Keratinocyte (primary cell): ENCODE measurements around the gene AJM1. TPM values are rescaled to one million over a fixed set of nuclear protein-coding genes. Genes with fewer than 3 reads are reported as not detected.

Source experiments
- DNase-seq: peaks from one replicate; pipeline ENCODE4 v3.0.0-alpha.2; 2011; ENCODE audit warnings: low read depth, missing footprints, low spot score
- FAIRE-seq: peaks from 2 replicates; lab custom pipeline; 2011; peaks lifted over from hg19 to GRCh38; lab: Jason Lieb, UNC
- H2AFZ ChIP-seq: 2 replicates; pipeline ENCODE4 v1.6.0; 2012; ENCODE audit warnings: low read length, control low read depth, inconsistent platforms; ENCODE audit not compliant: control insufficient read depth
- H3K27ac ChIP-seq: 2 replicates; pipeline ENCODE4 v1.5.1; 2011; ENCODE audit warnings: low read length; ENCODE audit not compliant: control insufficient read depth, insufficient read depth
- H3K27me3 ChIP-seq: 3 replicates; pipeline ENCODE4 v1.6.0; 2011; ENCODE audit warnings: low read length; ENCODE audit not compliant: control insufficient read depth, insufficient read depth; ENCODE audit errors: extremely low read depth
- H3K36me3 ChIP-seq, 2 experiments: 2 replicates in 1 of 2; 3 replicates in 1 of 2; pipeline ENCODE4 v1.5.1; 2011; ENCODE audit warnings: low read length in 2 of 2, mild to moderate bottlenecking in 1 of 2; ENCODE audit not compliant: control insufficient read depth in 2 of 2, insufficient read depth in 2 of 2; ENCODE audit errors: extremely low read depth in 1 of 2
- H3K4me1 ChIP-seq: 3 replicates; pipeline ENCODE4 v1.5.1; 2011; ENCODE audit warnings: low read length; ENCODE audit not compliant: control insufficient read depth, insufficient read depth; ENCODE audit errors: extremely low read depth
- H3K4me2 ChIP-seq: 3 replicates; pipeline ENCODE4 v1.6.0; 2011; ENCODE audit warnings: low read depth, low read length; ENCODE audit not compliant: control insufficient read depth, insufficient read depth; ENCODE audit errors: extremely low read depth
- H3K4me3 ChIP-seq, 3 experiments: fragments of 200-600 bp in 1 of 3; sonication (generic) in 1 of 3; 2 replicates in 2 of 3; 3 replicates in 1 of 3; pipeline ENCODE4 v1.5.1; 2011 to 2016; ENCODE audit warnings: low read length in 3 of 3, mild to moderate bottlenecking in 3 of 3, control low read depth in 2 of 3, inconsistent platforms in 1 of 3, low read depth in 1 of 3, mixed read lengths in 1 of 3, mixed run types in 1 of 3, moderate library complexity in 1 of 3; ENCODE audit not compliant: control insufficient read depth in 2 of 3, insufficient read depth in 2 of 3; ENCODE audit errors: extremely low read depth in 1 of 3
- H3K79me2 ChIP-seq: 2 replicates; pipeline ENCODE4 v1.6.0; 2012; ENCODE audit warnings: low read length; ENCODE audit not compliant: control insufficient read depth, insufficient read depth
- H3K9ac ChIP-seq: 3 replicates; pipeline ENCODE4 v1.6.0; 2011; ENCODE audit warnings: low read length; ENCODE audit not compliant: control insufficient read depth, insufficient read depth; ENCODE audit errors: extremely low read depth
- H3K9me1 ChIP-seq: 3 replicates; pipeline ENCODE4 v1.6.0; 2011; ENCODE audit warnings: low read length; ENCODE audit not compliant: control insufficient read depth, insufficient read depth; ENCODE audit errors: extremely low read depth
- H3K9me3 ChIP-seq: 2 replicates; pipeline ENCODE4 v1.5.1; 2012; ENCODE audit warnings: low read depth, low read length; ENCODE audit not compliant: control insufficient read depth
- H4K20me1 ChIP-seq: 3 replicates; pipeline ENCODE4 v1.6.0; 2011; ENCODE audit warnings: low read length; ENCODE audit not compliant: control insufficient read depth, insufficient read depth; ENCODE audit errors: extremely low read depth
- EZH2 ChIP-seq: IDR thresholded peaks from one replicate; pipeline ENCODE4 v1.6.1; 2012; ENCODE audit warnings: inconsistent platforms, mild to moderate bottlenecking, low read length, moderate library complexity
- dilution Hi-C: fragments of 300-500 bp; cut with MboI; formaldehyde crosslinking; loops from one replicate; pipeline ENCODE4 v1.7.0; 2020; ENCODE audit warnings: low sequenced_read_pairs; ENCODE audit not compliant: extremely low pct_ligation_motif_present
- polyA plus RNA-seq, 5 experiments: library from polyadenylated mRNA; depleted of rRNA in 3 of 5; stranded (reverse) in 3 of 5; stranded (forward) in 1 of 5; unstranded in 1 of 5; fragments of >200 nt; gene quantifications; 1 replicate in 1 of 5; 2 replicates in 3 of 5; 3 replicates in 1 of 5; pipeline versions ENCODE4 v1.2.1 to v1.2.3, GENCODE V29; 2011 to 2012; ENCODE audit warnings: missing spikeins in 2 of 5, low read depth in 1 of 5, low replicate concordance in 1 of 5
- TF ChIP-seq, protein P1 (sequence below), 3 experiments: IDR thresholded peaks in 1 of 3; conservative IDR thresholded peaks in 1 of 3; optimal IDR thresholded peaks in 1 of 3; 2 replicates in 2 of 3; 3 replicates in 1 of 3; pipeline versions ENCODE3 to v1.5.1; 2011; ENCODE audit warnings: low read length in 3 of 3, mild to moderate bottlenecking in 3 of 3, moderate library complexity in 2 of 3, control low read depth in 1 of 3, inconsistent platforms in 1 of 3; ENCODE audit not compliant: insufficient read depth in 2 of 3; ENCODE audit errors: extremely low read depth in 1 of 3

The AJM1 gene
- polyA plus RNA-seq, 1 donor (not counting 4 experiments of a cell fraction or from before 2014, with no cell fraction given) = 0.12 TPM

DNA sequence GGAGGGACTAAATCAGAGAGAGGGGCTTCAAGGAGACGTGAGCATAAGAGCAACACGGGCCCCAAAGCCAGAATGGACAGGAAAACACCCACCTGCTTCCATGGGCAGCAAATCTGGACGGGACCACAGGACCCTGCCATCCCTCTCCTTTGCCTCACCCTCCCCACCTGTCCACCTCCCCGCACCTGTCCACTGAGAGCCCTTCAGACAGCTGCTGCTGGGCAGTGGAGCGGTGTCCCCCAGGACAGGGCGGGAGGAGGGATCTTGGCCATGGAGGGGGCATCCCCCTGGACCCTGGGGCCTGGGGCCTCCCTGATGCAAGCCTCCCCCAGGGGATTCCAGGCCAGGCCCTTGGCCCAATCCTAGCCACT is 43.6 kb upstream of the AJM1 start:
- no peaks in the 10 kb centered on the region for H3K79me2 ChIP-seq
- TF ChIP-seq, protein P1, sequence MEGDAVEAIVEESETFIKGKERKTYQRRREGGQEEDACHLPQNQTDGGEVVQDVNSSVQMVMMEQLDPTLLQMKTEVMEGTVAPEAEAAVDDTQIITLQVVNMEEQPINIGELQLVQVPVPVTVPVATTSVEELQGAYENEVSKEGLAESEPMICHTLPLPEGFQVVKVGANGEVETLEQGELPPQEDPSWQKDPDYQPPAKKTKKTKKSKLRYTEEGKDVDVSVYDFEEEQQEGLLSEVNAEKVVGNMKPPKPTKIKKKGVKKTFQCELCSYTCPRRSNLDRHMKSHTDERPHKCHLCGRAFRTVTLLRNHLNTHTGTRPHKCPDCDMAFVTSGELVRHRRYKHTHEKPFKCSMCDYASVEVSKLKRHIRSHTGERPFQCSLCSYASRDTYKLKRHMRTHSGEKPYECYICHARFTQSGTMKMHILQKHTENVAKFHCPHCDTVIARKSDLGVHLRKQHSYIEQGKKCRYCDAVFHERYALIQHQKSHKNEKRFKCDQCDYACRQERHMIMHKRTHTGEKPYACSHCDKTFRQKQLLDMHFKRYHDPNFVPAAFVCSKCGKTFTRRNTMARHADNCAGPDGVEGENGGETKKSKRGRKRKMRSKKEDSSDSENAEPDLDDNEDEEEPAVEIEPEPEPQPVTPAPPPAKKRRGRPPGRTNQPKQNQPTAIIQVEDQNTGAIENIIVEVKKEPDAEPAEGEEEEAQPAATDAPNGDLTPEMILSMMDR (optimal IDR thresholded peaks at IDR 0.05 in 1 of 3, IDR thresholded peaks at IDR 0.05 in 1 of 3, conservative IDR thresholded peaks at IDR 0.05 in 1 of 3; ENCODE audit: extremely low read depth in 1 of 3, insufficient read depth in 2 of 3, low read length in 3 of 3) = no peak
- TF ChIP-seq EZH2 = no peak
- H3K4me3 ChIP-seq = no peak overlapping the region
- peaks cover 2 to 3% of the 10 kb centered on the region in 2 experiments for H3K36me3 ChIP-seq
- DNase-seq = no peak
- no peak overlapping the region for H3K4me2 ChIP-seq
- peaks cover 29% of the 10 kb centered on the region for H3K27me3 ChIP-seq
- H3K9ac ChIP-seq = no peak overlapping the region
- peaks cover 4% of the 10 kb centered on the region for H4K20me1 ChIP-seq
- H3K27ac ChIP-seq = no peak overlapping the region
- FAIRE-seq = no peak
- no peaks in the 10 kb centered on the region for H3K9me3 ChIP-seq
- H3K9me1 ChIP-seq = no peaks in the 10 kb centered on the region
- no peak overlapping the region for H2AFZ ChIP-seq
- peaks cover 19% of the 10 kb centered on the region for H3K4me1 ChIP-seq
- dilution Hi-C loops = no loop called here

DNA sequence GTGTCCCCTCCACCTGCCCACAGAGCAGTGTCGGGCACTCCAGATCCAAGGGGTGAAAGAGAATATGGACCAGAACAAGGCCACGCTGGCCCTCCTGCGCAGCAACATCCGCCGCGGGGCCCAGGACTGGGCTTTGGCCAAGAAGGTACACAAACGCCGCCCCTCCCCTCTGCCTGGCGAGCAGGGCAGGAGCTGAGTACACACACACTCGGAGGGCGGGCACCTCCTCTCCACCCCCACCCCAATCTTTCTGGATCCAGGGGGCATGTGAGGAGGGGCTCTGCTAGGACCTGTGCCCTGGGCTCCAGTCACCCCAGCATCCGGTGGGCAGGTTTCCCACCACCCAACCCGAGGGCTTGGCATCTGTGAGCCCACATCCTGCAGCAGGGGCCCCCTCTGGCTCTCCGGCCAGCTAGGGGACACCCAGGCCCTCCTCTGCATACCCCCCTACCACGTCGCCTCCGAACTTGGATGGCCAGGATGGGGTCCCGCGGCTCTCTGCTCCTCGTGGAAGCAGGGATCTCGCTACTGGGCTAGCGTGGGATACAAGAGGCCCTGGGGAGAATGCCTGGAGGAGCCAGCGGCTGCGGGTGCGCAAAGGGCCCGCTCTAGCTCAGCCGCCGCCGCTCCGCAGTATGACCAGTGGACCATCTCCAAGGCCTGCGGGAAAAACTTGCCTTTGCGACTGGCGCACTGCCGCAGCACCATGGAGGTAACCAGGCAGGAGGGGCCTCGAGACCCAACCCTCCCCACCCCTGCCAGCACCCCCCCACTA is 43.0 kb upstream of the AJM1 start:
- Histone ChIP-seq H3K9me3 (no peaks in the 10 kb centered on the region), H4K20me1 (peaks cover 4% of the 10 kb centered on the region), H3K27me3 (peaks cover 29% of the 10 kb centered on the region), H3K4me3 (peak overlapping the region; percentile 7 to 32 (median 27)), H3K9me1 (no peaks in the 10 kb centered on the region), H3K4me2 (peak overlapping the region; percentile 66), H2AFZ (no peak overlapping the region), H3K27ac (no peak overlapping the region), H3K36me3 (peaks cover 0 to 2% of the 10 kb centered on the region in 2 experiments), H3K9ac (no peak overlapping the region), H3K4me1 (peaks cover 19% of the 10 kb centered on the region), H3K79me2 (no peaks in the 10 kb centered on the region)
- TF ChIP-seq EZH2 = no peak
- TF ChIP-seq, protein P1 (optimal IDR thresholded peaks at IDR 0.05 in 1 of 3, IDR thresholded peaks at IDR 0.05 in 1 of 3, conservative IDR thresholded peaks at IDR 0.05 in 1 of 3; ENCODE audit: extremely low read depth in 1 of 3, insufficient read depth in 2 of 3, low read length in 3 of 3) = no peak
- DNase-seq (no peak), FAIRE-seq (no peak)
- dilution Hi-C loops = no loop called here
